K562 (cell line): ENCODE results near the gene TMED8. TPM values are rescaled to one million over a fixed set of nuclear protein-coding genes. Genes with fewer than 3 reads are reported as not detected.

ENCODE experiments used
- ATAC-seq: fragments of 200-7000 bp; cut with Tn5 transposase; 3 replicates; pipeline ENCODE4 v1.9.1; 2020; ENCODE audit warnings: moderate library complexity
- BruUV-seq: library from RNA; stranded (reverse); fragments of 400-500 nt; replicated peaks from 2 replicates; lab custom pipeline; 2021; lab: Mats Ljungman, UMichigan
- CTCF ChIA-PET: fragments of 300-600 bp; formaldehyde crosslinking; extraction: SDS; loops from one replicate; lab custom pipeline; 2021; ENCODE audit warnings: low intra/inter-chr PET ratio; lab: Yijun Ruan, JAX
- POLR2A ChIA-PET: fragments of 300-600, 350-650 bp; sonication (Branson Sonifier 250); formaldehyde crosslinking; extraction: SDS; loops from one replicate; lab custom pipeline; 2021; ENCODE audit warnings: antibody characterized with exemption, inconsistent platforms; lab: Yijun Ruan, JAX
- DNase-seq, 4 experiments: peaks; one replicate each; pipeline versions ENCODE4 v3.0.0 to v3.0.0-alpha.2; 2011 to 2018; ENCODE audit warnings: low spot score in 3 of 4, mixed read lengths in 3 of 4; ENCODE audit errors: extremely low read depth in 1 of 4
- FAIRE-seq: peaks from 2 replicates; lab custom pipeline; 2011; peaks lifted over from hg19 to GRCh38; lab: Jason Lieb, UNC
- H2AFZ ChIP-seq: 2 replicates; pipeline ENCODE4 v1.6.0; 2011; ENCODE audit warnings: low read depth, low read length, control low read depth, inconsistent platforms
- H3K27ac ChIP-seq: fragments of 200-600 bp; 3 replicates; pipeline ENCODE4 v1.8.0; 2011; ENCODE audit warnings: low read depth, mild to moderate bottlenecking, control low read depth, inconsistent platforms, low read length, moderate library complexity, mixed read lengths; ENCODE audit errors: extremely low read depth
- H3K27me3 ChIP-seq, 2 experiments: fragments of 300-600 bp in 1 of 2; 2 replicates in 1 of 2; 3 replicates in 1 of 2; pipeline versions ENCODE4 v1.6.0 to v1.8.0; 2011; ENCODE audit warnings: inconsistent platforms in 2 of 2, low read length in 2 of 2, mild to moderate bottlenecking in 1 of 2, mixed read lengths in 1 of 2, moderate library complexity in 1 of 2; ENCODE audit not compliant: control insufficient read depth in 2 of 2, insufficient read depth in 2 of 2
- H3K36me3 ChIP-seq: fragments of 300-600 bp; 3 replicates; pipeline ENCODE4 v1.8.0; 2011; ENCODE audit warnings: mild to moderate bottlenecking, low read length, inconsistent platforms; ENCODE audit not compliant: control insufficient read depth, insufficient read depth
- H3K4me1 ChIP-seq, 2 experiments: fragments of 200-600 bp in 1 of 2; replicated peaks in 1 of 2; 2 replicates in 1 of 2; 3 replicates in 1 of 2; pipeline versions ENCODE4 v1.5.1 to v1.8.0; 2011; ENCODE audit warnings: inconsistent platforms in 2 of 2, low read length in 2 of 2, mild to moderate bottlenecking in 1 of 2, mixed read lengths in 1 of 2, moderate library complexity in 1 of 2; ENCODE audit not compliant: control insufficient read depth in 2 of 2, insufficient read depth in 2 of 2
- H3K4me2 ChIP-seq: 2 replicates; pipeline ENCODE4 v1.6.1; 2011; ENCODE audit warnings: low read length, control low read depth, inconsistent platforms, mixed read lengths; ENCODE audit not compliant: insufficient read depth
- H3K4me3 ChIP-seq: fragments of 200-600 bp; sonication (generic), shearing (Covaris generic); 2 replicates; pipeline ENCODE4 v1.5.1; 2016; ENCODE audit warnings: control low read depth, inconsistent platforms
- H3K79me2 ChIP-seq: fragments of 200-600 bp; 3 replicates; pipeline ENCODE4 v1.8.0; 2011; ENCODE audit warnings: low read length, inconsistent platforms; ENCODE audit not compliant: control insufficient read depth, insufficient read depth
- H3K9ac ChIP-seq, 2 experiments: 2 replicates each; pipeline versions ENCODE4 v1.6.0 to v1.6.1; 2011; ENCODE audit warnings: low read depth in 2 of 2, low read length in 2 of 2, control low read depth in 1 of 2, inconsistent platforms in 1 of 2, mild to moderate bottlenecking in 1 of 2, mixed read lengths in 1 of 2; ENCODE audit not compliant: insufficient read depth in 1 of 2
- H3K9me1 ChIP-seq: one replicate; pipeline ENCODE4 v1.6.0; 2011; ENCODE audit warnings: inconsistent platforms, mild to moderate bottlenecking, low read length, moderate library complexity; ENCODE audit not compliant: control insufficient read depth, insufficient read depth
- H3K9me3 ChIP-seq: replicated peaks from 2 replicates; pipeline ENCODE4 v1.5.1; 2011; ENCODE audit warnings: low read depth, low read length, inconsistent platforms; ENCODE audit not compliant: control insufficient read depth, insufficient read depth
- H4K20me1 ChIP-seq: replicated peaks from 2 replicates; pipeline ENCODE4 v1.6.1; 2011; ENCODE audit warnings: low read length, inconsistent platforms, mixed read lengths; ENCODE audit not compliant: control insufficient read depth, insufficient read depth
- HDAC1 ChIP-seq, 2 experiments: fragments of 450-650 bp; IDR thresholded peaks; 2 replicates each; pipeline ENCODE4 v1.6.1; 2016 to 2017; ENCODE audit warnings: inconsistent platforms in 1 of 2, mild to moderate bottlenecking in 1 of 2, moderate library complexity in 1 of 2
- ZBTB7A ChIP-seq: IDR thresholded peaks from 2 replicates; pipeline ENCODE4 v1.6.1; 2011; ENCODE audit warnings: low read depth, mild to moderate bottlenecking, low read length, moderate library complexity, borderline replicate concordance; ENCODE audit not compliant: control insufficient read depth
- ZNF197 ChIP-seq: fragments of 200-800 bp; sonication (Bioruptor generic); IDR thresholded peaks from 2 replicates; pipeline ENCODE4 v1.6.1; 2016; ENCODE audit warnings: low read depth, missing genetic modification characterization, missing compliant biosample characterization
- WGBS: fragments of 100-300 bp; shearing (Covaris generic); methylation state at CpG from one replicate; pipeline ENCODE4 v1.1.6; 2016; ENCODE audit warnings: low coverage, mixed read lengths; ENCODE audit not compliant: insufficient coverage; ENCODE audit errors: missing lambda C conversion rate; 5-methylcytosine and 5-hydroxymethylcytosine counted together
- in situ Hi-C: fragments of 300-500 bp; cut with MboI; formaldehyde crosslinking; loops from 4 replicates; pipeline ENCODE4 v1.15.0; 2018; ENCODE audit warnings: inconsistent platforms, mixed read lengths
- intact Hi-C: fragments of 100-400 bp; cut with micrococcal nuclease; formaldehyde crosslinking; loops from 2 replicates; pipeline ENCODE4 v1.14.2; 2022
- polyA plus RNA-seq, 8 experiments: library from polyadenylated mRNA; depleted of rRNA in 4 of 8; stranded (reverse) in 5 of 8; unstranded in 3 of 8; fragments of >200 nt; fragmentation: Nextera tagmentation in 2 of 8; fragmentation: Illumina TruSeq in 1 of 8; extraction: Ambion mirVana in 2 of 8; extraction: Trizol in 1 of 8; gene quantifications; 2 replicates each; pipeline versions ENCODE4 v1.2.1 to v1.2.3, GENCODE V29; 2011 to 2014; ENCODE audit warnings: inconsistent platforms in 1 of 8, missing spikeins in 1 of 8
- total RNA-seq, 7 experiments: library from RNA; depleted of rRNA in 6 of 7; stranded (reverse); fragments of >200 nt in 6 of 7; fragmentation: Illumina TruSeq in 2 of 7; extraction: Trizol in 2 of 7; gene quantifications; 2 replicates each; pipeline versions ENCODE4 v1.2.1 to v1.2.3, GENCODE V29; 2011 to 2021; ENCODE audit warnings: low replicate concordance in 1 of 7

Gene TMED8
- total and polyA plus RNA-seq, 9 of the 15 experiments (the other 6 are each of a cell fraction or from before 2014, with no cell fraction given): 3.3 to 17.4 (median 12.0) TPM

DNA sequence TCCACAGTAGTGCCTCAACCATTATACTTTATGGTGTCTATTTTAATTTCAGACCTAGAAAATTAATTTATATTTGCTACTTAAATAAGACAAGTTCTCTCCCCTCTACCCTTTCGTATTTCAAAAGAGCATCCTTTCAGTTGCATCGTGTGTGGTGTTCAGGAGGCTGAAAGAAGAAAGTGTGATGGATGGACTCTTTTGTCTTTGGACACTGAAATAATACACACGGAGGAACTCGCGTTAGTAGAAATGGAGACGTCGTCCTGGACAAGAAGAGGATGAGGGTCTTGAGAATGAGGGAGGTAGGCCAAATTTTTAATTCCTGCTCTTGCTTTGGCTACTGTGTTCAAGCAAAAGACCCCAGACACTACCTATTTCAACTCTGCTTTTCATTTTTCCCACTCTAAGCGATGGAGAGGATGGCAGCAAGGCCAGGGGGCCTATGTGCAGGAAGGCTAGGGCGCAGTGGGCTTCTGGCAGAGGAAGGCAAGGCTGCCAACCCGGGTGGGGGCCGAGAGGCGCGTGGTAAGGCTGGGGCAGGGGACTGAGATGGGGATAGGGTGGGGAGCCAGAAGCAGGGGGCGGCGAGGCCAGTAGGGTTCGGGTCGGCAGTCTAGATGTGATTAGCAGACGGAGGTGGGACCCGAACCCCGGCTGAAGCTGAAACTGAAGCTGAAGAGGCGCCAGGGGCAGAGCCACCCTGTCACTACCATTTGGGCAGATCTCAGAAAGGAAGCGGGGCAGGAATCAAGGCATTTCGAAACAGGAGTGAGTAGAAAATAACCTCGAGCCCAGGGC lies 722 bp downstream of the TMED8 start:
- Histone ChIP-seq H3K4me2 (peak overlapping the region; percentile 87), H3K9me3 (no peaks in the 10 kb centered on the region), H3K36me3 (no peaks in the 10 kb centered on the region), H3K27me3 (no peaks in the 10 kb centered on the region), H3K79me2 (peaks cover 35% of the 10 kb centered on the region), H3K4me1 (peaks cover 6 to 12% of the 10 kb centered on the region in 2 experiments; a peak in 3 of 5 replicates), H4K20me1 (no peaks in the 10 kb centered on the region), H3K4me3 (peak overlapping the region; percentile 90), H2AFZ (peak overlapping the region; percentile 99), H3K9ac (peak overlapping the region; percentile 77 to 97), H3K27ac (peak overlapping the region; percentile 83), H3K9me1 (no peaks in the 10 kb centered on the region)
- CTCF ChIA-PET: no interaction called here
- POLR2A ChIA-PET: interaction anchor here (0.6 to 1.0 kb wide), 3 partner anchors 10 to 14 kb away, joined by 3 to 4 read pairs (median 3); no protein-coding TSS in a partner anchor
- BruUV-seq: no TSS peak
- FAIRE-seq (peak; percentile 71), ATAC-seq (peak; percentile 33), DNase-seq (peak; percentile 12 to 39 (median 28))
- intact Hi-C loops: loop anchor here (2.0 to 5.0 kb wide), 2 partner anchors 54 to 81 kb away; partner anchors contain the start of genes GSTZ1, POMT2 and VIPAS39
- in situ Hi-C loops: no loop called here
- TF ChIP-seq ZBTB7A: peak; percentile 13; the same call in 1 of the 2 replicates
- no peak for TF ChIP-seq ZNF197 (CRISPR knock-in tag)
- TF ChIP-seq HDAC1 (IDR thresholded peaks at IDR 0.05): peak in 1 of 2 experiments; percentile 48; a peak in 1 of 4 replicates
- WGBS: 0% methylated on average over 15 of the region's 24 CpGs
